PC-3 (cell line): ENCODE results near the gene PIM3. TPM values are rescaled to one million over a fixed set of nuclear protein-coding genes. Genes with fewer than 3 reads are reported as not detected.

Experiments
- ATAC-seq: fragments of 200-7000 bp; cut with Tn5 transposase; 2 replicates; pipeline ENCODE4 v1.9.1; 2020; ENCODE audit warnings: mild to moderate bottlenecking, moderate library complexity
- BruUV-seq: library from RNA; stranded (reverse); fragments of 400-500 nt; replicated peaks from 2 replicates; lab custom pipeline; 2021; lab: Mats Ljungman, UMichigan
- CTCF ChIA-PET: fragments of 300-600 bp; sonication (Branson Sonifier 250); formaldehyde crosslinking; loops from one replicate; lab custom pipeline; 2022; ENCODE audit warnings: antibody characterized with exemption; lab: Charles Lee
- POLR2A ChIA-PET: fragments of 300-600 bp; sonication (Branson Sonifier 250); formaldehyde crosslinking; loops from one replicate; lab custom pipeline; 2022; ENCODE audit warnings: antibody characterized with exemption; ENCODE audit not compliant: unreplicated experiment; lab: Charles Lee
- DNase-seq: peaks from one replicate; pipeline ENCODE4 v3.0.0-alpha.2; 2015
- H2AFZ ChIP-seq: fragments of 300-600 bp; sonication (generic); 2 replicates; pipeline ENCODE4 v1.6.0; 2016; ENCODE audit warnings: antibody characterized with exemption, low read length
- H3F3A ChIP-seq: fragments of 300-600 bp; sonication (generic); one replicate; pipeline ENCODE4 v1.6.0; 2017; ENCODE audit warnings: antibody characterized with exemption, low read length, control low read depth, mild to moderate bottlenecking; ENCODE audit not compliant: unreplicated experiment
- H3K27ac ChIP-seq: fragments of 300-600 bp; sonication (generic); 2 replicates; pipeline ENCODE4 v1.5.1; 2016; ENCODE audit warnings: mild to moderate bottlenecking, low read length
- H3K27me3 ChIP-seq: fragments of 300-600 bp; sonication (generic); 2 replicates; pipeline ENCODE4 v1.6.1; 2016; ENCODE audit warnings: low read length, mixed read lengths
- H3K36me3 ChIP-seq: fragments of 300-600 bp; sonication (generic); 2 replicates; pipeline ENCODE4 v1.6.1; 2016; ENCODE audit warnings: low read depth, mixed run types, low read length, mixed read lengths
- H3K4me1 ChIP-seq: fragments of 300-600 bp; sonication (generic); 2 replicates; pipeline ENCODE4 v1.5.1; 2016; ENCODE audit warnings: low read length; ENCODE audit not compliant: insufficient read depth
- H3K4me2 ChIP-seq: fragments of 300-600 bp; sonication (generic); 2 replicates; pipeline ENCODE4 v1.6.0; 2016; ENCODE audit warnings: low read length
- H3K4me3 ChIP-seq: fragments of 300-600 bp; sonication (generic); 2 replicates; pipeline ENCODE4 v1.5.1; 2016; ENCODE audit warnings: mild to moderate bottlenecking, low read length, mixed read lengths
- H3K79me2 ChIP-seq: fragments of 300-600 bp; sonication (generic); 2 replicates; pipeline ENCODE4 v1.6.1; 2017; ENCODE audit warnings: low read length, mixed read lengths
- H3K9ac ChIP-seq: fragments of 300-600 bp; sonication (generic); 2 replicates; pipeline ENCODE4 v1.6.0; 2016; ENCODE audit warnings: mild to moderate bottlenecking, low read length
- H3K9me2 ChIP-seq: fragments of 300-600 bp; sonication (generic); replicated peaks from 2 replicates; pipeline ENCODE4 v1.6.1; 2016; ENCODE audit warnings: mixed run types, low read length, mixed read lengths
- H3K9me3 ChIP-seq: fragments of 300-600 bp; sonication (generic); 2 replicates; pipeline ENCODE4 v1.6.1; 2016; ENCODE audit warnings: low read length, mixed read lengths
- H4K20me1 ChIP-seq: fragments of 300-600 bp; sonication (generic); 2 replicates; pipeline ENCODE4 v1.6.1; 2016; ENCODE audit warnings: low read length, mixed read lengths
- EZH2 ChIP-seq: fragments of 300-600 bp; sonication (generic); IDR thresholded peaks from one replicate; pipeline ENCODE4 v1.6.1; 2017; ENCODE audit warnings: antibody characterized with exemption, mild to moderate bottlenecking, low read length; ENCODE audit not compliant: unreplicated experiment
- EZH2phosphoT487 ChIP-seq: fragments of 300-600 bp; sonication (generic); IDR thresholded peaks from 2 replicates; pipeline ENCODE4 v1.6.1; 2018; ENCODE audit warnings: mild to moderate bottlenecking, antibody characterized with exemption, low read length, borderline replicate concordance
- intact Hi-C: fragments of 100-400 bp; cut with micrococcal nuclease; formaldehyde crosslinking; loops from 2 replicates; pipeline ENCODE4 v1.9.0; 2023
- total RNA-seq: library from RNA; depleted of rRNA; stranded (reverse); fragments of >200 nt; gene quantifications from 2 replicates; pipeline ENCODE4 v1.2.3, GENCODE V29; 2014
- TF ChIP-seq, protein P1 (sequence below): fragments of 300-600 bp; sonication (generic); conservative IDR thresholded peaks from 2 replicates; pipeline ENCODE4 v1.5.1; 2017; ENCODE audit warnings: antibody characterized with exemption, low read depth, mild to moderate bottlenecking, low read length

PIM3 gene
- total RNA-seq, 1 experiment from 2014 or later: 61.7 TPM

DNA sequence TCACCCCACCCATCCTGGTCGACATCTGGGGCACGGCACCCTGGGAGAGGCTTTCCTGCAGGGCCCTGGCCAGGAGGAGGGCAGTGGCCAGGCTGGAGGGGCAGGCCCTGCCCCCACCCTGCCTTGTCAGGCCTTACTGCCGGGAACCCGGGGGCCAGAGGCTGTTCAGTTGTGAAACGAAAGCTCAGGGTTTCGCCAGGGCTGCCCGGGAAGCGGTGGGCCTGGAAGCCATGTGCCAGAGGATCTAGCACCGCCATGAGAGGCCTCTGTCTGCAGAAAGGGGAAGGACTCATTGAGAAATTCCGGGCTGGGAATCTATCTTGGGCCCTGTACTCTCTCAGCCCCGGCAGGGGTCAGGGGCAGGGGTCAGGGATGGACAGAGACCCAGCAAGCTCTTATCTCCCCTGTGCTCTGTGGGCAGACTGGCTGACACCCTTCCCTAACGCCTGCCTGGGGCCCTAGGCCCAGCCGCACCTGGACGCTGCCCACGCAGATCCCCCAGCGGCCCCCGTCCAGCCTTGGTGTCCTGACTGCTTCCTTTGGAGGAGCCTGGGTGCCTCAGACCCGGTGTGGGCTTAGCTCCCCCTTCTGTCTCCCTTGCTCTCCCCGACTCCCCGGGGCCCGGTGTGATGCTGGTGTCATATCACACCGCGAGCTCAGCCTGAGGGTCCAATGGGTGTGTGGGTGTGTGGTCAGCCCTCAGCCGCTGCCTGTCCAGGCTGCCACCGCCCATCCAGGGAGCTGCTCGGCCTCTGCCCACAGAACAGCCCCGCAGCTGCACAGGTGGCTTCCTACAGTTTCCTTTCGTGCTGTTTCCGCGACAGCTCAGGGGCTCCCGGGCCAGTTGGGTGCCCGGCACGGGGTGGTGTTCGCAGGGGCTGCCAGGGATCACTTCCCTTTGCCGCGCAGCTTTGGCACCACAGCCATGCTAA is 6.5 kb downstream of the PIM3 start:
- DNase-seq: no peak
- ChIA-PET POLR2A (no interaction called here), CTCF (no interaction called here)
- no TSS peak for BruUV-seq
- no peak overlapping the region for H3K9ac ChIP-seq
- intact Hi-C loops: no loop called here
- no peak for ATAC-seq
- no peak overlapping the region for H3K27ac ChIP-seq
- no peak overlapping the region for H3K4me2 ChIP-seq
- H3K4me3 ChIP-seq: no peak overlapping the region
- H3K4me1 ChIP-seq: peaks cover 28% of the 10 kb centered on the region
- no peaks in the 10 kb centered on the region for H3F3A ChIP-seq
- peaks cover 19% of the 10 kb centered on the region for H4K20me1 ChIP-seq
- no peaks in the 10 kb centered on the region for H3K27me3 ChIP-seq
- TF ChIP-seq, protein P1, sequence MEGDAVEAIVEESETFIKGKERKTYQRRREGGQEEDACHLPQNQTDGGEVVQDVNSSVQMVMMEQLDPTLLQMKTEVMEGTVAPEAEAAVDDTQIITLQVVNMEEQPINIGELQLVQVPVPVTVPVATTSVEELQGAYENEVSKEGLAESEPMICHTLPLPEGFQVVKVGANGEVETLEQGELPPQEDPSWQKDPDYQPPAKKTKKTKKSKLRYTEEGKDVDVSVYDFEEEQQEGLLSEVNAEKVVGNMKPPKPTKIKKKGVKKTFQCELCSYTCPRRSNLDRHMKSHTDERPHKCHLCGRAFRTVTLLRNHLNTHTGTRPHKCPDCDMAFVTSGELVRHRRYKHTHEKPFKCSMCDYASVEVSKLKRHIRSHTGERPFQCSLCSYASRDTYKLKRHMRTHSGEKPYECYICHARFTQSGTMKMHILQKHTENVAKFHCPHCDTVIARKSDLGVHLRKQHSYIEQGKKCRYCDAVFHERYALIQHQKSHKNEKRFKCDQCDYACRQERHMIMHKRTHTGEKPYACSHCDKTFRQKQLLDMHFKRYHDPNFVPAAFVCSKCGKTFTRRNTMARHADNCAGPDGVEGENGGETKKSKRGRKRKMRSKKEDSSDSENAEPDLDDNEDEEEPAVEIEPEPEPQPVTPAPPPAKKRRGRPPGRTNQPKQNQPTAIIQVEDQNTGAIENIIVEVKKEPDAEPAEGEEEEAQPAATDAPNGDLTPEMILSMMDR: no peak
- no peak for TF ChIP-seq EZH2
- TF ChIP-seq EZH2phosphoT487: no peak
- no peaks in the 10 kb centered on the region for H3K9me2 ChIP-seq
- no peak overlapping the region for H2AFZ ChIP-seq
- peaks cover 23% of the 10 kb centered on the region for H3K79me2 ChIP-seq
- H3K36me3 ChIP-seq: peaks cover 14% of the 10 kb centered on the region
- no peaks in the 10 kb centered on the region for H3K9me3 ChIP-seq

DNA sequence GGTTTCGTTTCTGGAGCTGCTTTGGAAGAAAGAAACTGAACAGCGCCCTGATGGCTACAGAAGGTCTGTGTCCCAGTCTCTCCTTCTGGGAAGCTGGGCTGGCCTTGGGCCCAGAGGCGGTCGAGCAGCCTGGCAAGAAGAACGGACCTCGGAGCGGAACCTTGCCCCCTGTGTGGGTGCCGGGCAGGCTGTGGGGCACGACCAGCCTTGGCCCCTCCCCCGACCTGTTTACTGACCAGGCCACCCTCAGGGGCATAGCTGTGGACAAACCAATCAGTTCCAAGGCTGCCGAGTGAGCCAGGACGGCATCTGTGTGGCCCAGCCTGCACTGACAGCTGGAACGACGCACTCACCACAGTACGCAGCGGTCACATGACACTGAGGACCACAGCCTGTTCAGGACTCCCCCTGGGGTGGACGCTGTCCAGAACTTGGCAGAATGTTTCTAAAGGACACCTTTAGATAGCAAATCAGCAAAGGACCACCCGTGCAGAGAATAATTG is 7.2 kb downstream of the PIM3 start:
- H3K27ac ChIP-seq: no peak overlapping the region
- TF ChIP-seq, protein P1: no peak
- TF ChIP-seq EZH2 (no peak), EZH2phosphoT487 (no peak)
- H3K27me3 ChIP-seq: no peaks in the 10 kb centered on the region
- H3K9me3 ChIP-seq: no peaks in the 10 kb centered on the region
- no peak overlapping the region for H3K4me3 ChIP-seq
- H3K4me1 ChIP-seq: peaks cover 24% of the 10 kb centered on the region
- H3K36me3 ChIP-seq: peaks cover 10% of the 10 kb centered on the region
- DNase-seq: no peak
- H3K9ac ChIP-seq: no peak overlapping the region
- ChIA-PET CTCF (no interaction called here), POLR2A (no interaction called here)
- no peak overlapping the region for H3K4me2 ChIP-seq
- ATAC-seq: no peak
- H2AFZ ChIP-seq: no peak overlapping the region
- H3K79me2 ChIP-seq: peaks cover 17% of the 10 kb centered on the region
- peaks cover 15% of the 10 kb centered on the region for H4K20me1 ChIP-seq
- H3F3A ChIP-seq: no peaks in the 10 kb centered on the region
- intact Hi-C loops: no loop called here
- BruUV-seq: no TSS peak
- H3K9me2 ChIP-seq: no peaks in the 10 kb centered on the region

DNA sequence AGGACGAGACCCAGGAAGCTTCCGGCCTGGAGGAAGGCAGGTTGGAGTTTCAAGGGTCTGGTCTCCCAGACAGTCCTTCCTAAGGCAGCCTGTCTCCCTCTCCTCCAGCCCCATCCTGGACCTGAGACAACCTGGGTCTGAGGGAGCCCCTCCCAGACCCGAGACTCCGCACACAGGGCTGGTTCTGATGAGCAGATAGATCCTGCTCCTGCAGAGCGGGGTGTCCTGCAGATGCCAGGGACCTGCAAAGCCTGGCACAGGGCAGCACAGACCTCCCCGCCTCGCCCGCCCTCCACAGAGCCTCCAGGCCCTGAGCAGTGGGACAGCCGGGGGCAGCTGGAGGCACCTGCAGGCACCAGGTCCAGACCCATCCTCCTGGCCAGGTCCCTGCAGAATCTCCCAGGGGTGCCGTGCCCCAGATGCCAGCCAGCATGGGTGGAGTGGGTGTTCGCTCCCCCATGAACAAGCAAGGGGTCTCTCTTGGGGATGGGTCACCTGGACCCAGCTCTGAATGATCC is 7.8 kb downstream of the PIM3 start:
- Histone ChIP-seq H3K79me2 (peaks cover 11% of the 10 kb centered on the region), H3K27ac (no peak overlapping the region), H3K4me2 (no peak overlapping the region), H3K9me2 (no peaks in the 10 kb centered on the region), H3K4me3 (no peak overlapping the region), H4K20me1 (peaks cover 9% of the 10 kb centered on the region), H3F3A (peaks cover 4% of the 10 kb centered on the region), H2AFZ (no peak overlapping the region), H3K9me3 (no peaks in the 10 kb centered on the region), H3K27me3 (no peaks in the 10 kb centered on the region), H3K4me1 (peaks cover 18% of the 10 kb centered on the region), H3K36me3 (peaks cover 3% of the 10 kb centered on the region; the same call in 1 of the 2 replicates), H3K9ac (no peak overlapping the region)
- POLR2A ChIA-PET: no interaction called here
- intact Hi-C loops: no loop called here
- no TSS peak for BruUV-seq
- no peak for DNase-seq
- TF ChIP-seq, protein P1: no peak
- no peak for ATAC-seq
- CTCF ChIA-PET: no interaction called here
